NT2/D1 (cell line): Measurements from ENCODE around the gene GSTM5.
"Not testable (repeated sequence)": the region's sequence is repeated elsewhere in the genome, so short reads cannot be mapped to it uniquely, and the experiment has no call there.

Experiments used
- DNase-seq: peaks from one replicate; pipeline ENCODE4 v3.0.0-alpha.2; 2011; ENCODE audit warnings: low read depth, low spot score
- H3K27me3 ChIP-seq: 2 replicates; pipeline ENCODE4 v1.6.0; 2011; ENCODE audit warnings: mild to moderate bottlenecking; ENCODE audit not compliant: insufficient read length, insufficient read depth
- H3K36me3 ChIP-seq: 2 replicates; pipeline ENCODE4 v1.6.1; 2011; ENCODE audit warnings: mild to moderate bottlenecking, low read length, mixed read lengths; ENCODE audit not compliant: insufficient read depth, insufficient read length
- H3K4me1 ChIP-seq: 2 replicates; pipeline ENCODE4 v1.5.1; 2011; ENCODE audit not compliant: insufficient read depth, insufficient read length
- H3K4me3 ChIP-seq: 2 replicates; pipeline ENCODE4 v1.5.1; 2011; ENCODE audit warnings: low read depth; ENCODE audit not compliant: insufficient read length
- H3K9ac ChIP-seq: 2 replicates; pipeline ENCODE4 v1.6.0; 2011; ENCODE audit warnings: low read depth; ENCODE audit not compliant: insufficient read length
- H3K9me3 ChIP-seq: 2 replicates; pipeline ENCODE4 v1.5.1; 2011; ENCODE audit warnings: mild to moderate bottlenecking, low read length; ENCODE audit not compliant: insufficient read depth
- SUZ12 ChIP-seq: IDR thresholded peaks from 2 replicates; pipeline ENCODE4 v1.6.1; 2011; ENCODE audit not compliant: insufficient read length, insufficient read depth; ENCODE audit errors: extremely low read depth
- YY1 ChIP-seq: IDR thresholded peaks from 2 replicates; pipeline ENCODE4 v1.6.1; 2011; ENCODE audit not compliant: insufficient read length, insufficient read depth
- ZNF274 ChIP-seq: IDR thresholded peaks from 2 replicates; pipeline ENCODE4 v1.6.1; 2011; ENCODE audit warnings: mild to moderate bottlenecking, low read depth, low read length

Gene GSTM5

GRCh38 chr1:109691759-109692158, 20.3 kb upstream of the GSTM5 start:
- no peak overlapping the region for H3K9ac ChIP-seq

GRCh38 chr1:109694400-109694799, 17.7 kb upstream of the GSTM5 start:
- H3K9ac ChIP-seq, H3K4me1 ChIP-seq: not testable (repeated sequence)

More at GRCh38 chr1:109691759-109692158, 20.3 kb upstream of the GSTM5 start:
- Histone ChIP-seq H3K4me3 (no peak overlapping the region), H3K27me3 (no peaks in the 10 kb centered on the region), H3K36me3 (peaks cover 20% of the 10 kb centered on the region), H3K4me1 (no peaks in the 10 kb centered on the region), H3K9me3 (no peaks in the 10 kb centered on the region)
- TF ChIP-seq ZNF274: no peak
- no peak for TF ChIP-seq SUZ12
- no peak for TF ChIP-seq YY1
- no peak for DNase-seq

GRCh38 chr1:109695138-109695537, 16.9 kb upstream of the GSTM5 start:
- H3K9me3 ChIP-seq, H3K27me3 ChIP-seq, H3K36me3 ChIP-seq, H3K4me1 ChIP-seq, H3K4me3 ChIP-seq, DNase-seq, H3K9ac ChIP-seq: not testable (repeated sequence)

More at GRCh38 chr1:109694400-109694799, 17.7 kb upstream of the GSTM5 start:
- not testable (repeated sequence) for H3K4me3 ChIP-seq, H3K27me3 ChIP-seq, DNase-seq, H3K9me3 ChIP-seq
- peaks cover 13% of the 10 kb centered on the region for H3K36me3 ChIP-seq

GRCh38 chr1:109697066-109697465, 15.0 kb upstream of the GSTM5 start:
- H3K27me3 ChIP-seq: no peaks in the 10 kb centered on the region
- H3K9me3 ChIP-seq: no peaks in the 10 kb centered on the region

GRCh38 chr1:109697861-109698260, 14.2 kb upstream of the GSTM5 start:
- not testable (repeated sequence) for H3K9ac ChIP-seq, H3K4me3 ChIP-seq, DNase-seq, H3K36me3 ChIP-seq, H3K4me1 ChIP-seq, H3K27me3 ChIP-seq, H3K9me3 ChIP-seq

More at GRCh38 chr1:109697066-109697465, 15.0 kb upstream of the GSTM5 start:
- no peak for DNase-seq
- Histone ChIP-seq H3K9ac (no peak overlapping the region), H3K36me3 (no peaks in the 10 kb centered on the region), H3K4me3 (no peak overlapping the region), H3K4me1 (no peaks in the 10 kb centered on the region)
- TF ChIP-seq ZNF274 (no peak), SUZ12 (no peak), YY1 (no peak)

- H3K9me3 ChIP-seq: peaks cover 17% of the 10 kb centered on the region; the same call in 1 of the 2 replicates
- DNase-seq, H3K4me3 ChIP-seq, H3K36me3 ChIP-seq, H3K4me1 ChIP-seq, H3K9ac ChIP-seq, H3K27me3 ChIP-seq: not testable (repeated sequence)
These were observed 9.1 kb upstream of the GSTM5 start for GRCh38 chr1:109702940-109703339.

GRCh38 chr1:109704173-109704572, 7.9 kb upstream of the GSTM5 start:
- Histone ChIP-seq H3K9ac (no peak overlapping the region), H3K9me3 (peaks cover 29% of the 10 kb centered on the region; the same call in 1 of the 2 replicates), H3K4me1 (no peaks in the 10 kb centered on the region), H3K4me3 (no peak overlapping the region), H3K36me3 (no peaks in the 10 kb centered on the region), H3K27me3 (no peaks in the 10 kb centered on the region)
- DNase-seq: no peak
- TF ChIP-seq ZNF274 (no peak), YY1 (no peak), SUZ12 (no peak)

- H3K4me3 ChIP-seq: no peak overlapping the region
- H3K27me3 ChIP-seq: no peaks in the 10 kb centered on the region
- peaks cover 38% of the 10 kb centered on the region; the same call in 1 of the 2 replicates for H3K9me3 ChIP-seq
- TF ChIP-seq ZNF274 (no peak), YY1 (no peak)
- H3K4me1 ChIP-seq: no peaks in the 10 kb centered on the region
- no peak for DNase-seq
- no peak overlapping the region for H3K9ac ChIP-seq
- H3K36me3 ChIP-seq: no peaks in the 10 kb centered on the region
These were observed 6.6 kb upstream of the GSTM5 start for GRCh38 chr1:109705411-109705810.

- H3K36me3 ChIP-seq, H3K4me1 ChIP-seq, H3K9ac ChIP-seq, DNase-seq, H3K4me3 ChIP-seq, H3K27me3 ChIP-seq: not testable (repeated sequence)
- H3K9me3 ChIP-seq: peaks cover 26% of the 10 kb centered on the region; the same call in 1 of the 2 replicates
These were observed 3.1 kb upstream of the GSTM5 start for GRCh38 chr1:109708949-109709348.

- H3K9me3 ChIP-seq: peaks cover 24% of the 10 kb centered on the region; the same call in 1 of the 2 replicates
- not testable (repeated sequence) for H3K36me3 ChIP-seq, H3K4me1 ChIP-seq, H3K9ac ChIP-seq, H3K4me3 ChIP-seq, DNase-seq, H3K27me3 ChIP-seq
These were observed 2.2 kb upstream of the GSTM5 start for GRCh38 chr1:109709822-109710221.
